Stimulated activated CD8-positive, alpha-beta memory T cell treated with anti-CD3 and anti-CD28 coated beads, Interleukin-2, amount 100 ng/mL, for 1 hour (primary cell): Measurements from ENCODE around the gene ZNF514.

Experiments
- DNase-seq, 2 donors: peaks; one replicate each; pipeline ENCODE4 v3.0.0-alpha.2; 2020; ENCODE audit warnings: low read depth in 2 of 2

The ZNF514 gene

DNA sequence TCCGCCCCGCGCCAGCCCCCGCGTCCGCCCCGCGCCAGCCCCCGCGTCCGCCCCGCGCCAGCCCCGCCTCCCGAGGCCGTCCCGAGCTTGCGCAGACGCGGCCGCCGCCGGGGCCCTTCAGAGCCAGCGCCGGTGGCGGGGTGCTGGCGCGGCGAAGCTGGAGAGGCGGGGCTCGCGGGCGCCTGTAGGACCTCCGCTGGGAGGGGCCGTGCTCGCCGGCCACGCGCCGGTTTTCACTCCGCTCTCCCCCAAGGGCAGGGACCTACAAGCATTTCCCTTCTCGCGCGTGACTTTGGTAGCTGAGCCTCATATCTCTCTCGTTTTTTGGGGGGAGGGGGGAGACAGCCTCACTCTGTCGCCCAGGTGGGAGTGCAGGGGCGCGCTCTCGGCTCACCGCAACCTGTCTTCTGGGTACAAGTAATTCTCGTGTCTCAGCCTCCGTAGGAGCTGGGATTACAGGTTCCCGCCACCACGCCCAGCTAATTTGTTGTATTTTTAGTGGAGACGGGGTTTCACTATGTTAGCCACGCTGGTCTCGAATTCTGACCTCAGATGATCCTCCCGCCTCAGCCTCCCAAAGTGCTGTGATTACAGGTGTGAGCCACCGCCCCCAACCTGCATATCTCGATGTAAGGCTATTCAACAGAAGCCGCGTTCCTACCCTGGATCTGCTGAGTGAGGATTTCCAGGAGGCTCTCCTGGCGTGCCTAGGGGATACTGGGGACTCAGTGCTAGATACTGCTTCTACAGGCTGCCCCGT lies at the start of gene ZNF514:
Gene ZNF514 (minus strand): TSS at position 159 of the 760 bp plus-strand sequence. CDS start 6,595 bp downstream, outside the sequence.
- DNase-seq: peak; percentile 48 to 56

DNA sequence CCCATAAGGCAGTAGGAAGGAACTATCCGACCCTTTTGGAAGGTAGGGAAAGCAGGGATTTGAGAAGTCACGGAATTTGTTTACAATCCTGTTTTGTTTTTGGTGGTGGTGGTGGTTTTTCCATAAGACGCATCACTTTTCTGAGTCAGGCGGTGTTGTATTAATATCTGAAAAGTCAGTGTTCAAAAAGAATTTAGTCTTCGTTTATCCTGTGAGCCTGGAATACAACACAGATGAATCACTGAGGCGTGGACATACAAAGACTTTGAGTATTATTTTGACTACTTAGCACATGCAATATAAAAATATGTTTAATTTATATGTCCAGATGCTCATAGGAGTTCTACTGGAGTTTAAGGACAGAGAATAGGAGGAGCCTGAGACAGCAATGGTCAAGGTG lies 48.5 kb upstream of the ZNF514 start:
- no peak for DNase-seq

DNA sequence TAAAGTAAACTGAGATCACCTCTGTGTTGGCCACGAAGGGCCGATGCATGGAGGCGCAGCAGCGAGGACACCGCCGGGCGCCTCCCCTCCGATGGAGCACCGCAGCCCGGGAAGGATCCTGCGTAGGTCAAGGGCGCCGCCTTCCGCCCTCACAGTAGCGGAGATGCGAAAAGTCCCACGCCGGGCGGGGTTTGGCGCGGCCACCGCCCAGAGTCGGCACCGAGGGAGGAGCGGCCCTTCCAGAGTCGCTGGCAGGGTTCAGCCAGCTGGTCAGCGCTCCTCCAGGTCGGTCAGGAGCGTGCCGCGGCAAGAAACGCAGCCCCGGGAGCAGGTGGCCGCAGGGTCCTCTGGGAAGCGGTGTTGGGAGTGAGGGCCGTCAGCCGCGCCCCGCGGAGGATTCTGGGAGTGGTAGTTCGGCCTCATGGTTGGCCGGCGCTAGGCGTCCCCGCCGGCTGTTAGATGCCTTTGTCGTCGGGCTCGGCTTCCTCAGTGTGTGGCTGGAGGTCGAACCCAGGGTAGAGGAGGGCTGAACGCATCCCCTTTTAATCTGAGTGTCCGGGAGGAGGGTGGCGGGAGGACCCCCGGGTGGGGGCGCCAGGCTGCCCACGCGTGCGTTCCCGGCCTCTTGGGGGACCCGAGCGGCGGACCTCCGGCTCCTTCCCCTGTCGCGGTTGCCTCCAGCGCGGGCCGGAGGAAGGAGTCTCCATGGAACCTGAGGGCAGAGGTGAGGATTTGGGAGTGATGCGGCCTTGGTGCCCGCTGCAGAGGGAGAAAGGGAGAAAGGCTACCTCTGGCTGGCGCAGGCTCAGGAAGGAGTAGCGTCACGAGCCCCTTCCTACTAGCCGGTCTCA lies 47.7 kb upstream of the ZNF514 start, which contains the start of gene ZNF892:
Gene ZNF892 (plus strand): TSS at position 411 of the 851 bp plus-strand sequence. CDS start 295 bp downstream, at position 706.
- DNase-seq: peak; percentile 49 to 62

DNA sequence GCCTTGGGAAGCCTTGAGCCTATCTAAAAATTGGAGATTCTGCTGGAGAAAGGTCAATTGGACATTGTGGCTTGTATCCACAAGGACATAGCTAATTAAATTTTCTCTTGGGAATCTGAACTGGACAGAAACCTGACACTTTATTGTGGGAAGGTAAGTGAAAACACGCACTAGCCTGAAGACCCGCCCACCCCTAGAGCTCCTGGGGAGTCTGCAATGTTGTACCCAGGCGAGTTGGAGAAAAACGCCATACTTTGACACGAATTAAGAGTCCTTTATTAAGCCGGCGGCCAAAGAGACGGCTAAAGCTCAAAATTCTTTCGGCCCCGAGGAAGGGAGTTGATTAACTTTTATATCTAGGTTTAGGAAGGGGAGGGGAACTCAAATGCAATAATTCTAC lies 46.4 kb upstream of the ZNF514 start:
- DNase-seq: no peak

DNA sequence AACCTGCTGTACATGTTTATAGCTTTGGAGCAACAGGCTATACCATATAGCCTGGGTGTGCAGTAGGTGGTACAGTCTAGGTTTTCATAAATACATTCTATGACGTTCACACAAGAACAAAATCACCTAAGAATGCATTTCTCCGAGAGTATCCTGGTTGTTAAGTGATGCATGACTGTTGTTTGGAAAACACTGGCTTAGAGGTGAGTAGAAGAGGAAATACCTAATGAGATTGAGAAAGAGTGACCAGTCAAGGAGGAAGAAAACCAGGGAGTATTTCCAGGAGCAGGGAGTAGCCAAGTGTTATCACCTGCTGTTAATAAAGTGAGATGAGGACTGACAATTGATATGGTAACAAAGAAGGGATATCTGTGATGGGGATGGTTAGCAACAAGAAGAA lies 44.7 kb upstream of the ZNF514 start:
- DNase-seq: no peak

DNA sequence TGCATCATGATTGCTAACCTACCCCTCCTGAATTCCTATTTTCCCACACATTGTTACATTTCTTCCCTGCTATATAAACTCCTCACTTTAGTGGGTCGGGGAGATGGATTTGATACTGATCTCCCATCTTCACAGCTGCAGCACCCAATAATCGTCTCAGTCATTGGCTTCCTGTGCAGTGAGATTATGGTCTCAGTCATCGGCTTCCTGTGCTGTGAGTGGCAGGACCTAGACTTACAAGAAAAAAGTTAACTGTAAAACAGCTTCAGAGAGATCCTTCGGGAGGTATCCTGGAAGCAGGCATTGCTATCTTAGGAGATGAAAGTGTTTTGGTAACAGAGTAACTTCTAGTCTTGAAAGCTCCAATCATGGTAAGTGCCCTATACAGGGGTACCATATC lies 44.3 kb upstream of the ZNF514 start:
- no peak for DNase-seq

DNA sequence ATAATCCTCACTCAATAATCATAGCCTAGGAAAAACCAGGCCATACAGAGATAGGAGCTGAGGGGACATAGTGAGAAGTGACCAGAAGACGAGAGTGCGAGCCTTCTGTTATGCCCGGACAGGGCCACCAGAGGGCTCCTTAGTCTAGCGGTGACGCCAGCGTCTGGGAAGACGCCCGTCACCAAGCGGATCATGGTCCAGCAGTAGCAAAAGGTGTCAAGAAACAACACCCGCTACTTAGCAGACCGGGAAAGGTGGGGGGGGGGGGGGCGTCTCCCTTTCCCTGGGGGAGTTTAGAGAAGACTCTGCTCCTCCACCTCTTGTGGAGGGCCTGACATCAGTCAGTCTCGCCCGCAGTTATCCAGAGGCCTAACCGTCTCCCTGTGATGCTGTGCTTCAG lies 33.3 kb upstream of the ZNF514 start:
- peak in 1 of 2 donors; percentile 16 for DNase-seq

DNA sequence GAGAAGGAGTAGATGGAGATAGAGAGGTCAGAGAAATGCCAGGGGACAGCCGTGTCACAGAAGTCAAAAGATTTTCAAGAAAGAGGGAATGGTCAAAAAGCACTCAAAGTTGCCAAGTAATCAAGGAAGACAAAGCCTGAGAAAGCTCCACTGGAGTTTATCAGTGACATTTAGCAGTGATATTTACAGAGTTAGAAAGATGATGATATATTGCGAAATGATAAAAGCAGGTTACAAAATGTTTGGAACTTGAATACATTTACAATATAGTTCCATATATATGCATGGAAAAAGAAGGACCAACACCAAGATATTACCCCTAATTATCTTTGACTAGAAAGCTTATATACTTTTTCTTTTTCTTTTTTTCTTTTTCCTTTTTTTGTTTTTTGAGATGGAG lies 26.3 kb upstream of the ZNF514 start:
- DNase-seq: no peak

DNA sequence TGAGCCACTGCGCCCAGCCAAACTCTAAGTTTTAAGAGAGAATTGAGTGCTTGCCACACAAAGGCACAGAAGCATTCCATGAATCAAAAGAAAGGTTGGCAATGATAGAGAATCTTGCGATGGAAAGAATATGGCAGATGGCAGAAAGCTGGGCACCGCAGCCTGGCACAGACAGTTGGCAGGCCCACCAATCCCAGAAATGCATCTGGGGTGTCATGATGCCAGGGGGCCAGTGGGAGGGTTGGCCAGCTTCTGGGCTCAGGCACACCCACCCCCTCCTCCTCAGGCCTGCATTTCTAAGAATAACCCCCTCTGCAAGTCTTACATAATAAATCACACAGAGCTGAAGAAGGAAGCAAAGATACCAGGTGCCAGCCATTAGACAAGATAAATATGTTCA lies 25.5 kb upstream of the ZNF514 start:
- DNase-seq: no peak

DNA sequence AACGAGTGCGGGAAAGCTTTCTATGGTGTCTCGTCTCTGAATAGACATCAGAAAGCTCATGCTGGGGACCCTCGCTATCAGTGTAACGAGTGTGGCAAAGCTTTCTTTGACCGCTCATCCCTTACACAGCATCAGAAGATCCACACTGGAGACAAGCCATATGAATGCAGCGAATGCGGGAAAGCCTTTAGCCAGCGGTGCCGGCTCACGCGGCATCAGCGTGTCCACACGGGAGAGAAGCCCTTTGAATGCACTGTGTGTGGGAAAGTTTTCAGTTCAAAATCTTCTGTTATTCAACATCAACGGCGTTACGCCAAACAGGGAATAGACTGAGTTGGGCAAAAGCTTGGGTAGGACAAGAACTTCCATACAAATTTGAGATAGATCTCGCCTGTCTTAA lies 22.1 kb upstream of the ZNF514 start:
- no peak for DNase-seq

DNA sequence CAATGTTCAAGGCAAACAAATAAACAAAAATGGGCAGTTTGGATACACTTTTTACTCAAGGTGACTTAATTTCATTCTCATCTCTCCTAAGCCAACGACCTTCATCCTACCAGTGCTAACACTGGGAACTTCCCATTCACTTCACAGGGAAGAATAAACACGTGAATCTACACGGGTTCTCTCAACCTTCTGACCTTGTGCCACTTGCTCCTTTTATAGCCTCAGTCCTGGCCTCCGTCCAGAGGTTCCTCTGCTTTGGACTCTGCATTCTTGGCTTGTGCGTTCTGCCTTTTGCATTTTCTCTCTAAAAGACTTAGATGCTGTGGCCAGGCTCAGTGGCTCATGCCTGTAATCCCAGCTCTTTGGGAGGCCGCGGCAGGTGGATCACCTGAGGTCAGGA lies 19.8 kb upstream of the ZNF514 start:
- DNase-seq: no peak

DNA sequence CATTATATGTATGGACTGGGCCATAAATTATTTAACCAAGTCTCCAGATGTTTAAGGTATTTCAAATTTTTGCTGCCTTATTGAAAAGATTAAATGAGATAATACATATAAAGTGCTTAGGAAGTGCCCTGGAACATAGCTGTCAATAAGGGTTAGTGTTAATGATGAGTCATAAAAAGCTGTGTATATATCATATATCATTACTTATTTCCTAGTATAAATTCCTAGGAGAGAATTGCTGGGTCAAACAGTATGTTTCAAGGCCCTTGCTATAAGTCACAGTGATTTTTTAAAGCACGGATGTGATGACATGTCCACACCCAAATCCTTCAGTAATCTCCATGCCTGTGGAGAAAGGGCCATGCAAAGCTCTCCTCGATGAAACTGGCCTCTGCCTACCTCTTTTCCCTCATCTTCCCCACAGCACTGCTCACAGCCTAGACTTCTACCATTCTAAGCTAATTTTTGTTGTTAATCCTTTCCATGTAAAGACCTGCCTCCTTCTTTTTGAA lies 14.4 kb upstream of the ZNF514 start:
- no peak for DNase-seq

DNA sequence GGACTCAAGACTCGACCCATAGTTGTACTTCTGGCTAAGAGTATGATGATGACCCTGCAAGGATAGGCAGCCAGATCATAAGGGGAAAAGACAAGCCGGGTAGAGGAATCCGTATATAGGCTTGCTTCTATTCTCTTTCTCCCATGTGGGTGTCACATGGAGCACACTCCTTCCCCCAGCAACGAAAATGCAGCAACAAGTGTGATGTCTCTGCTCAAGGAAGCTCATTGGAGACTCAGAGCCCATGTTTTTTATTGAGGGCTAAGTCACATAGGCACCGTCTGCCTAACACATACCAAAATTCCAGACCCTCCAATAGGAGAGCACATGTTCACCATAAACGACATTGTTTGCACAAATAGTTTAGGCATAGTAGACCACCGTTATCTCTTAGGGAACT lies 12.3 kb upstream of the ZNF514 start:
- DNase-seq: no peak

DNA sequence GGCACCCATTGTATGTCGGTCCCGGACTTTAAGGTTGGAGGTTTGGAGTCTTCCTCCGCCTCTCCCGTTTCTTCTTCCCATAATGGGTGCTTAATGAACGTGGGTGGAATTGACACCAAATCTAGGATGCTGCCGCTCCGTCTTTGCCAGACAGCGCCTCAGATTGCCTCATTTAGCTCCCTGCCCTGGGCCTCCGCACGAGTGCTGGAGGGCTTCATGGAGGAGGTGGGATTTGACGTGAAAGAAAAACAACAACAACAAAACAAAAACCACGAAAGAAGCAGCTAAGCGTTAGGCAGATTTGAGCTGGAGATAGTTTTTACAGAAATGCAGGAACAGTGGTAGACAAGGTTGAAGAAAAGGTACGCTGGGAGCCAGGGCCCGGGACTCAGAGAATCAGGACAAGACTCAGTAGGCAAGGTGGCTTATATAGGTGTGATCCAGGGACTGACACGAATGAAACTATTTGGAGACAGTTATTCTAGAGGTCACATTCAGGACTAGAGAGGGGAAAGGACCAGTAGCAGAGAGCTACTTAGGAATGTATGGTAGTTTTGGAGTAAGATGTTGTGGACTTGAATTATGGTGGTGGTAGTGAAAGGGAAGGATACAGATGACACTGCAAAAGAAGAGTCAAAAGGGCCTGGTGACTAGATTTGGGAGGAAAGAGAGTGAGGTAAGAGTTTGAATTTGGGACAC lies 6.6 kb upstream of the ZNF514 start:
- DNase-seq: no peak

DNA sequence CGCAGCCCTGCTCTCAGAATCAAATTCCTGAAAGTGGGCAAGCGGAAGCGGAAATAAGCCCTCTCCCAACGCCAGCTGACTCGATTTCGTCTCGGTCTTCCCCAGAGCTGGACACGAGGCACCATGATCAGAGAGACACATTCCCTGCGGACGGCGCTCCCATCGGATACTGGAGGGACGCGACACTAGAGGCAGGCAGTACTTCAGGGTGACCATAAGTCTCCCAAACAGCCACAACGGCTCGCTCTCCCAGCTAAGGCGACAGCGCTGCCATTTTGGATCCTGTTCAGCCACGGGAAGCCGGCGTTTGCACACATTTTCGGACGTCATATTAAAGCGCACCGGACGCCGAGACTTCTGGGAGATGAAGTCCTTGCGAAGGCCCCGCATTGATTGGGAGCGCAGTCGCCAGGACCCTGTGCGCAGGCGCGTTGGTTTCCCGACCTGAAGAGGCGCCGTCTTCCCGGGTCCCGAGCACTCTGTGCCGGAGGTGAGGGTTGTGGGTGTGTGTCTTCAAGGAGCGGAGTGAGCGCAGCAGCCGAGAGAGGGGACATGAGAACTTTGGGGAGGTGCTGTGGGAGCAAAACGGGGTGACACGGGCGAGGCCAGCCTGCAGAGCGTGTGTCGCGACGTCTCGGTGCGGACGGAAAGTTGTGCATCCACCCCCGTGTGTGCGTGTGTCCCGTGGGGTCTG lies 5.9 kb upstream of the ZNF514 start, which contains the start of gene ZNF2:
Gene ZNF2 (plus strand): TSS at position 439 of the 694 bp plus-strand sequence. CDS start 10,418 bp downstream, outside the sequence.
- DNase-seq: peak; percentile 95 to 96

DNA sequence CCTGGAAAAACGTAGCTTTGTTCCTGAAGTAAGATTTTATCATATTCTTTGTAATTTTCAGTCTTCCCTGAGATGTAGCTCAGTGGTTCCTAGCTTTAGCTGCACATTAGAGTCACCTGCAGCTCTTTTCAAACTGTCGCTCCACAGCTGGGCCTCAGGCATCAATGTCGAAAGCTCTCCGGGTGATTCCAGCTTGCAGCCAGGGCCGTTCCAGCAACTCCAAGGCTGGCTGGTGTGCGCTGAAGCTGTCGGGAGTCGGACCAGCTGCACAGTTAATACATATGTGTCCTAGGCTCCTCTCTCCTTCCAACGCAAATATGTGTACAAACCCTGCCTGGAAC lies 5.4 kb upstream of the ZNF514 start:
- DNase-seq: no peak

DNA sequence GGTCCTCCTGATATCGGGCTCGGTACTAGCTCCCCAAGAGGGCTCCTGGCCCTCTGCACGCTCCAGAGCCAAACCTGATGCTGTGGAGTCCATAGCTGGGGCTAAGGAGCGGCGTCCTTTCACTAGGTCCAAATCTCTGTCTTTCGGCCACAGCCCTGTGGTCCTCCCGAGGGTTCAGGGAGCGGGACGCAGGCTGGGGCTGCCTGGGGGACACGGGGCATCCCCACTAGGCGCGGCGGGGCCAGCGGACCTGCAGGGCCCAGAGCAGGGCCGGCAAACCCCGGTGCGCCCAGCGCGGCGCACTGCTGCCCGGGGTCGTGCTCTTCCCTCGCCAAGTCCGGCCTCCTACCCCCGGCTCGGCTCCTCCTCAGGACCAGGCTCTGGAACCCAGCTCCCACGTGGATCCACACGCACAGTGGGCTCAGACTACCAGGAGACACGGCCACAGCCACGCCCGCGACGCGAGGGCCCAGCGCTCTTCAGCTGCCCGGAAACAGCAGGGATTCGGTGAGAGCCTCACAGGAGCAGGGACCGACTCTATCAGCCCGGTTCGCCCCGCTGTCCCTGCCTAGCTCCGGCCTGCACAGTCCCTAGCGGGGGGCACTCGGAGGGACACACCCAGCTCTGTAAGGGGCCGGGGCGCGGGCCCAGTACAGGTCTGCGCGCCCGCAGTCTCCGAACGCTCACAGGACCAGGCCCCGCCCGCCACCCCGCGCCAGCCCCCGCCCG lies 593 bp downstream of the ZNF514 start:
- no peak for DNase-seq

DNA sequence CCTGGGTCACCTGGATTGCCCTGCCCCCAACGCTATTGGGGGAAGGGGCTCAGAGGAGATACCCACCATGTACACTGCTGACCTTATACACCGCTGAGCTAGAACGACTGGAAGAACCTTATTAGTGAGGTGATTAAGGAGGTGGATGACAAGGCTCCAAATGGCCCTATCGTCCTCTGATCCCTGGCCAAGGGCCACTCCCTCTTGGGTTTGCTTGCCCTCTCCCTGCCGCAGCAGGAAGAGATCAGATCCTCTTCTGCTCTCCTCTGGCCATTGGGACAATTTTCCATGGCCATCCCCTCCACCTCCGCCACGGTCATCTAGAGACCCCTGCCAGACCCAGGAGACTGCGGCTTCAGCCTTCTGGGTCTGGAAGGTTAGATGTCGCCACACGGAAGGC lies 1.2 kb downstream of the ZNF514 start:
- no peak for DNase-seq

DNA sequence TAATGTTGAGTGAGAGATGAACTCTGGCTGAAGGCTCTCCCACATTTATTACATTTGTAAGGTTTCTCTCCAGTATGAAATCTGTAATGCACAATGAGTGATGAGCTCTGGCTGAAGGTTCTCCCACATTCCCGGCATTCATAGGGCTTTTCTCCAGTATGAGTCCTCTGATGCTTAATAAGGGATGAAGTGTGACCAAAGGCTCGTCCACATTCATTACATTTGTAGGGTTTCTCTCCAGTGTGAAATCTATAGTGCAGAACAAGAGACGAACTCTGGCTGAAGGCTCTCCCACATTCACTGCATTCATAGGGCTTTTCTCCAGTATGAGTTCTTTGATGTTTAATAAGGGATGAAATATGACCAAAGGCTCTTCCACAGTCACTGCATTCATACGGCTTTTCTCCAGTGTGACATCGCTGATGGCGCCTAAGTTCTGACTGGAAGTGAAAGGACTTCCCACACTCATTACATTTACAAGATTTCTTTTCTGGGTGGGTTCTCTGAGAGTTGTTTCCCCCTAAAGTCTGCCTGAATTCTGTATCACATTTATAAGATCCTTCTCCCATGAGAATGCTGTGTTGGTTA lies 10.2 kb downstream of the ZNF514 start:
- DNase-seq: no peak

DNA sequence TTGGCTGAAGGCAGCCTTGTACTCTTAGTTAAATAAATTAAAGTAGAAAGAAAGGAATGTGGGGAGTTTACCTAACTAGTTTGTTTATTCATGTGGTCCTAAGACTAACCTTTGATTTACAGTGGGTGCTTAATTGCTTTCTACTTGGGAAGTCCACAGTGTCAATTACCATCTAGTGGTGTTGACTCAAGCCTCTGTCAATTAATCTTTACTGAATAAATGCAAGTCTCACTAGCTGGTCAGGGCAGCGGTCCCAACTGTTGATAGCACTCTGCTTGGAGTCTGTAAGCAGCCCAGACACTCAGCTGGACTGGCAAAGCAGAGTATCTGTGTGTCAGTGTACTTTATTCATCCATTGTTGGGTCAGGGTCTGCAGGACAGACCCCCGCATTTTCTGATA lies 15.8 kb downstream of the ZNF514 start:
- no peak for DNase-seq
